HepG2 (cell line): ENCODE results near the gene LOC128125822.
A peak's percentile ranks its signal among the peaks of the same experiment; 100 is the strongest.

Source experiments
- AGO1 ChIP-seq: fragments of 200-400 bp; formaldehyde crosslinking; IDR thresholded peaks from 2 replicates; pipeline ENCODE4 v1.6.1; 2017; ENCODE audit warnings: mild to moderate bottlenecking, low read depth, low read length, moderate library complexity; ENCODE audit not compliant: poor library complexity, severe bottlenecking
- E2F1 ChIP-seq: sonication (generic); formaldehyde crosslinking; IDR thresholded peaks from 2 replicates; pipeline ENCODE4 v1.5.0; 2020; ENCODE audit warnings: missing genetic modification reagents
- HCFC1 ChIP-seq: fragments of 150-350 bp; IDR thresholded peaks from 2 replicates; pipeline ENCODE4 v1.6.1; 2014; ENCODE audit warnings: low read depth, low read length
- IRX3 ChIP-seq: sonication (generic); formaldehyde crosslinking; IDR thresholded peaks from 2 replicates; pipeline ENCODE4 v1.8.1; 2023; ENCODE audit warnings: mild to moderate bottlenecking, low read depth, missing genetic modification reagents, borderline replicate concordance
- MAFG ChIP-seq: sonication (generic); formaldehyde crosslinking; IDR thresholded peaks from 2 replicates; pipeline ENCODE4 v1.5.1; 2020; ENCODE audit warnings: mild to moderate bottlenecking, missing genetic modification reagents
- MED8 ChIP-seq: sonication (generic); formaldehyde crosslinking; IDR thresholded peaks from 2 replicates; pipeline ENCODE4 v1.8.1; 2023; ENCODE audit warnings: mild to moderate bottlenecking, missing genetic modification reagents; ENCODE audit not compliant: insufficient replicate concordance
- MEIS2 ChIP-seq: sonication (generic); formaldehyde crosslinking; IDR thresholded peaks from 2 replicates; pipeline ENCODE4 v1.9.0; 2021; ENCODE audit warnings: mild to moderate bottlenecking, missing genetic modification reagents
- MYC ChIP-seq: sonication (generic); formaldehyde crosslinking; IDR thresholded peaks from 2 replicates; pipeline ENCODE4 v1.9.0; 2021; ENCODE audit warnings: missing genetic modification reagents, borderline replicate concordance
- NBN ChIP-seq: fragments of 450-650 bp; conservative IDR thresholded peaks from 2 replicates; pipeline ENCODE4 v1.6.1; 2017
- NFE2 ChIP-seq: sonication (generic); formaldehyde crosslinking; IDR thresholded peaks from 2 replicates; pipeline ENCODE4 v1.4.0; 2020; ENCODE audit warnings: missing genetic modification reagents
- NFE2L2 ChIP-seq: fragments of 150-350 bp; IDR thresholded peaks from 2 replicates; pipeline ENCODE4 v1.6.1; 2014; ENCODE audit warnings: low read length
- THAP11 ChIP-seq: IDR thresholded peaks from 2 replicates; pipeline ENCODE4 v1.6.1; 2016; ENCODE audit warnings: missing biosample characterization, missing genetic modification reagents
- USF2 ChIP-seq, 2 experiments: sonication (generic) in 1 of 2; formaldehyde crosslinking in 1 of 2; IDR thresholded peaks; 2 replicates each; pipeline versions ENCODE4 v1.5.1 to v1.6.1; 2011 to 2020; ENCODE audit warnings: borderline replicate concordance in 1 of 2, low read depth in 1 of 2, low read length in 1 of 2, mild to moderate bottlenecking in 1 of 2, missing genetic modification reagents in 1 of 2, moderate library complexity in 1 of 2
- ZBTB26 ChIP-seq: IDR thresholded peaks from 2 replicates; pipeline ENCODE4 v1.6.1; 2016; ENCODE audit warnings: missing compliant biosample characterization, missing genetic modification reagents, borderline replicate concordance
- ZBTB42 ChIP-seq: sonication (generic); formaldehyde crosslinking; IDR thresholded peaks from 2 replicates; pipeline ENCODE4 v1.5.0; 2020; ENCODE audit warnings: mild to moderate bottlenecking, missing genetic modification reagents
- ZMYM3 ChIP-seq: sonication (generic); formaldehyde crosslinking; IDR thresholded peaks from 2 replicates; pipeline ENCODE4 v1.5.1; 2020; ENCODE audit warnings: mild to moderate bottlenecking, missing genetic modification reagents
- ZNF432 ChIP-seq: sonication (generic); formaldehyde crosslinking; IDR thresholded peaks from 2 replicates; pipeline ENCODE4 v1.5.0; 2020; ENCODE audit warnings: missing genetic modification reagents, mild to moderate bottlenecking, borderline replicate concordance
- ZNF577 ChIP-seq: sonication (generic); formaldehyde crosslinking; IDR thresholded peaks from 2 replicates; pipeline ENCODE4 v1.4.0; 2020; ENCODE audit warnings: mild to moderate bottlenecking, low read depth, missing genetic modification reagents, borderline replicate concordance
- ZNF83 ChIP-seq: sonication (generic); formaldehyde crosslinking; IDR thresholded peaks from 2 replicates; pipeline ENCODE4 v1.4.0; 2020; ENCODE audit warnings: missing genetic modification reagents, mild to moderate bottlenecking, borderline replicate concordance
- TF ChIP-seq, protein P1 (sequence below): IDR thresholded peaks from 2 replicates; pipeline ENCODE4 v1.6.1; 2016; ENCODE audit warnings: missing genetic modification reagents, missing compliant biosample characterization
- TF ChIP-seq, protein P2 (sequence below), 2 experiments: fragments of 450-650 bp in 1 of 2; sonication (generic) in 1 of 2; formaldehyde crosslinking; IDR thresholded peaks; 2 replicates each; pipeline versions ENCODE4 v1.5.0 to v1.8.0; 2020 to 2022; ENCODE audit warnings: mild to moderate bottlenecking in 1 of 2, missing genetic modification reagents in 1 of 2

LOC128125822 gene

DNA sequence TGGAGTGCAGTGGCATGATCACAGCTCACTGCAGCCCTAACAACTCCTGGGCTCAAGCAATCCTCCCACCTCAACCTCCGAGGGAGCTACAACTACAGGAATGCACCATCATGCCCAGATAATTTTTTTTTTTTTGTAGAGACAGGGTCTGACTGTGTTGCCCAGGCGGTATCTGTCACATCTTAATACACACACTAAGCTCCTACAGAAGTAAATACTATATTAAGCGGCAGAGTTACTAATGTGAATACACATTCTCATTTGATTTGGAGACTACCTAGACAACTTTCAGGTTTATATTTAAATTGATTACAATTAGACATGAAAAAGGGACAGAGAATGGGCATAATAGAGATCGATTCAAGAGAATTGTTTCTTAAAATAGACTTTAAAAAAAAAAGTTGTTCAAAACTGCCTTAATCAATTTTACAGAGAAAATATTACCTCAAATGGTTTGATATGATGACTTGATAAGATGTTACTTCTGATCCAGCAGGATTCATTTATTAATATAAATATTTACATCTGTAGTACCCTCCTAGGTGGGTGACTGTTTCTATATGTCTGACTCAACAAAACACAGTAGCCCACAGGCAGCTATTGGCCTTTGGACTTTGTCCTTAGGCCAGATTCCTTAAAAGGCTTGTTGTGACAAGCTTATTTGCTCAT is 7.1 kb upstream of the LOC128125822 start (continued):
- TF ChIP-seq MYC, result no peak
- TF ChIP-seq, protein P1, sequence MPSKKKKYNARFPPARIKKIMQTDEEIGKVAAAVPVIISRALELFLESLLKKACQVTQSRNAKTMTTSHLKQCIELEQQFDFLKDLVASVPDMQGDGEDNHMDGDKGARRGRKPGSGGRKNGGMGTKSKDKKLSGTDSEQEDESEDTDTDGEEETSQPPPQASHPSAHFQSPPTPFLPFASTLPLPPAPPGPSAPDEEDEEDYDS, result peak; percentile 74
- no peak for TF ChIP-seq HCFC1
- no peak for TF ChIP-seq ZBTB42
- TF ChIP-seq ZNF577 (CRISPR knock-in tag), result no peak
- 0 out of 2 replicates have a peak, but pooled peaks have one; percentile 16 for TF ChIP-seq ZMYM3 (CRISPR knock-in tag)
- TF ChIP-seq THAP11 (CRISPR knock-in tag), result peak; percentile 55
- no peak for TF ChIP-seq E2F1 (CRISPR knock-in tag)
- TF ChIP-seq ZNF432, result no peak
- no peak for TF ChIP-seq USF2 (IDR thresholded peaks at IDR 0.05; ENCODE audit: low read depth, low read length)
- peak; percentile 80; the same call in 1 of the 2 replicates for TF ChIP-seq USF2 (CRISPR knock-in tag; IDR thresholded peaks at IDR 0.05; ENCODE audit: borderline replicate concordance)
- no peak for TF ChIP-seq ZBTB26 (CRISPR knock-in tag)
- TF ChIP-seq, protein P2, sequence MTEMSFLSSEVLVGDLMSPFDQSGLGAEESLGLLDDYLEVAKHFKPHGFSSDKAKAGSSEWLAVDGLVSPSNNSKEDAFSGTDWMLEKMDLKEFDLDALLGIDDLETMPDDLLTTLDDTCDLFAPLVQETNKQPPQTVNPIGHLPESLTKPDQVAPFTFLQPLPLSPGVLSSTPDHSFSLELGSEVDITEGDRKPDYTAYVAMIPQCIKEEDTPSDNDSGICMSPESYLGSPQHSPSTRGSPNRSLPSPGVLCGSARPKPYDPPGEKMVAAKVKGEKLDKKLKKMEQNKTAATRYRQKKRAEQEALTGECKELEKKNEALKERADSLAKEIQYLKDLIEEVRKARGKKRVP (CRISPR knock-in tag; IDR thresholded peaks at IDR 0.05), result no peak
- no peak for TF ChIP-seq NBN
- peak; percentile 19; the same call in 1 of the 2 replicates for TF ChIP-seq NFE2L2
- no peak for TF ChIP-seq MED8 (CRISPR knock-in tag)
- no peak for TF ChIP-seq MAFG (CRISPR knock-in tag)
- TF ChIP-seq ZNF83 (CRISPR knock-in tag), result no peak
- TF ChIP-seq NFE2 (CRISPR knock-in tag), result no peak
- no peak for TF ChIP-seq AGO1
- TF ChIP-seq MEIS2, result no peak
- no peak for TF ChIP-seq IRX3 (CRISPR knock-in tag)
